Activated CD8-positive, alpha-beta T cell treated with anti-CD3 and anti-CD28 coated beads for 36 hours (primary cell): ENCODE data around the gene OR13F1. TPM values are rescaled to one million over a fixed set of nuclear protein-coding genes. Genes with fewer than 3 reads are reported as not detected.

ENCODE experiments used
- ATAC-seq: fragments of 200-7000 bp; cut with Tn5 transposase; one replicate; pipeline ENCODE4 v1.10.0; 2021; ENCODE audit warnings: mild to moderate bottlenecking, moderate library complexity
- CTCF ChIA-PET: fragments of 350-600 bp; sonication (Branson Sonifier 250); formaldehyde crosslinking; loops from one replicate; lab custom pipeline; 2021; ENCODE audit warnings: antibody characterized with exemption; lab: Charles Lee
- POLR2A ChIA-PET: fragments of 350-600 bp; sonication (Branson Sonifier 250); formaldehyde crosslinking; loops from one replicate; lab custom pipeline; 2021; ENCODE audit warnings: antibody characterized with exemption; lab: Charles Lee
- DNase-seq: peaks from one replicate; pipeline ENCODE4 v3.0.0-alpha.2; 2020
- H3K27ac Mint-ChIP-seq: one replicate; pipeline ENCODE4 v1.8.0; 2021; ENCODE audit warnings: mild to moderate bottlenecking, mixed read lengths
- H3K27me3 Mint-ChIP-seq: one replicate; pipeline ENCODE4 v1.8.0; 2021; ENCODE audit warnings: mixed read lengths
- H3K36me3 Mint-ChIP-seq: one replicate; pipeline ENCODE4 v1.8.0; 2021; ENCODE audit warnings: low read depth, mixed read lengths
- H3K4me1 Mint-ChIP-seq: one replicate; pipeline ENCODE4 v1.8.0; 2021; ENCODE audit warnings: low read depth, mixed read lengths
- H3K4me3 Mint-ChIP-seq: one replicate; pipeline ENCODE4 v1.8.0; 2021; ENCODE audit warnings: mild to moderate bottlenecking, moderate library complexity, mixed read lengths
- H3K9me3 Mint-ChIP-seq: one replicate; pipeline ENCODE4 v1.8.0; 2021; ENCODE audit warnings: mixed read lengths
- intact Hi-C: fragments of 100-400 bp; cut with micrococcal nuclease; formaldehyde crosslinking; loops from one replicate; pipeline ENCODE4 v1.10.0; 2022
- total RNA-seq, 2 experiments: library from RNA; stranded (reverse); gene quantifications; one replicate each; pipeline ENCODE4 v1.2.3, GENCODE V29; 2021
- TF ChIP-seq, protein P1 (sequence below): fragments of 200-600 bp; IDR thresholded peaks from one replicate; pipeline ENCODE4 v1.8.0; 2022; ENCODE audit warnings: antibody characterized with exemption, mild to moderate bottlenecking

The OR13F1 gene
- not detected for total RNA-seq

DNA sequence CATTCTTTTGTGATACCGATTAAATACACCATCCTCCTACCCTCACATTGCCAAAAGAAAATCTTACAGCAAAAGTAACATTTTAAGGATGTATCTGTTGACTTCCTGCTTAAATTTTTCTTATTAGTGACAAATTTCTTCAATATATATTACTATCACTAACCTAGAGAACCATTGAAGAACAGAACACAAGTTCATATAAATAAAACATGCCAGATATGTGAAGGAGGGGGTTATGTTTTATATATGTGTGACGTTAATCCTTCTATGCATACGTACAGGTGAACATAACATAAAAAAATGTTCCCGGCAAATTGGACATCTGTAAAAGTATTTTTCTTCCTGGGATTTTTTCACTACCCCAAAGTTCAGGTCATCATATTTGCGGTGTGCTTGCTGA is at the start of gene OR13F1:
OR13F1 (plus strand) TSS at position 301 of the 400 bp plus-strand sequence; CDS start at position 301, 0 bp downstream.
- Mint-ChIP-seq H3K4me3 (no peak within 1 kb of the TSS), H3K36me3 (no peaks in the 10 kb centered on the region), H3K27ac (no peak within 1 kb of the TSS), H3K4me1 (no peaks in the 10 kb centered on the region), H3K27me3 (no peaks in the 10 kb centered on the region), H3K9me3 (peaks cover 4% of the 10 kb centered on the region)
- ATAC-seq, result no peak
- intact Hi-C loops, result no loop called here
- TF ChIP-seq, protein P1, sequence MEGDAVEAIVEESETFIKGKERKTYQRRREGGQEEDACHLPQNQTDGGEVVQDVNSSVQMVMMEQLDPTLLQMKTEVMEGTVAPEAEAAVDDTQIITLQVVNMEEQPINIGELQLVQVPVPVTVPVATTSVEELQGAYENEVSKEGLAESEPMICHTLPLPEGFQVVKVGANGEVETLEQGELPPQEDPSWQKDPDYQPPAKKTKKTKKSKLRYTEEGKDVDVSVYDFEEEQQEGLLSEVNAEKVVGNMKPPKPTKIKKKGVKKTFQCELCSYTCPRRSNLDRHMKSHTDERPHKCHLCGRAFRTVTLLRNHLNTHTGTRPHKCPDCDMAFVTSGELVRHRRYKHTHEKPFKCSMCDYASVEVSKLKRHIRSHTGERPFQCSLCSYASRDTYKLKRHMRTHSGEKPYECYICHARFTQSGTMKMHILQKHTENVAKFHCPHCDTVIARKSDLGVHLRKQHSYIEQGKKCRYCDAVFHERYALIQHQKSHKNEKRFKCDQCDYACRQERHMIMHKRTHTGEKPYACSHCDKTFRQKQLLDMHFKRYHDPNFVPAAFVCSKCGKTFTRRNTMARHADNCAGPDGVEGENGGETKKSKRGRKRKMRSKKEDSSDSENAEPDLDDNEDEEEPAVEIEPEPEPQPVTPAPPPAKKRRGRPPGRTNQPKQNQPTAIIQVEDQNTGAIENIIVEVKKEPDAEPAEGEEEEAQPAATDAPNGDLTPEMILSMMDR, result no peak
- ChIA-PET POLR2A (no interaction called here), CTCF (no interaction called here)
- DNase-seq, result no peak

DNA sequence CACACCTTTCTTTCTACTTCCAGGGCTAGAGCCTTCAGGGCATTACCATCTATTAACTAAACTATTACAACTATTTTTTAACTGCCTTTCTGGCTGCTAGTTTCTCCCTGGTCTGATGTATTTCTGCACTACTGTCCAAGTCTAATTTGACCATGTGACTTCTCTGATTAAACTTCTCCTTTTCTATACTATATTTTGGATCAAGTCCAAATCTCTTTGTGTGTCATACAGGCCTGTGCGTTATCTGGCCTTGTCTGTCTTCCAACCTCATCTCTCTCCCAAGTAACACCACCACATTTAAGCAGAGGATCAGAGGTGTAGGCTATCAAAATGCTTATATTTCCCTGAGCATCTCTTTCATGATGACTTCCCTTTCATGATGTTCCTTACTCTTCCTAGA is 47.2 kb upstream of the OR13F1 start:
- H3K9me3 Mint-ChIP-seq, result peaks cover 2% of the 10 kb centered on the region
- H3K4me3 Mint-ChIP-seq, result no peak overlapping the region
- no peaks in the 10 kb centered on the region for H3K27me3 Mint-ChIP-seq
- TF ChIP-seq, protein P1, result no peak
- no peak for ATAC-seq
- H3K27ac Mint-ChIP-seq, result no peak overlapping the region
- no peaks in the 10 kb centered on the region for H3K36me3 Mint-ChIP-seq
- ChIA-PET POLR2A (no interaction called here), CTCF (no interaction called here)
- intact Hi-C loops, result no loop called here
- DNase-seq, result no peak
- H3K4me1 Mint-ChIP-seq, result no peaks in the 10 kb centered on the region

DNA sequence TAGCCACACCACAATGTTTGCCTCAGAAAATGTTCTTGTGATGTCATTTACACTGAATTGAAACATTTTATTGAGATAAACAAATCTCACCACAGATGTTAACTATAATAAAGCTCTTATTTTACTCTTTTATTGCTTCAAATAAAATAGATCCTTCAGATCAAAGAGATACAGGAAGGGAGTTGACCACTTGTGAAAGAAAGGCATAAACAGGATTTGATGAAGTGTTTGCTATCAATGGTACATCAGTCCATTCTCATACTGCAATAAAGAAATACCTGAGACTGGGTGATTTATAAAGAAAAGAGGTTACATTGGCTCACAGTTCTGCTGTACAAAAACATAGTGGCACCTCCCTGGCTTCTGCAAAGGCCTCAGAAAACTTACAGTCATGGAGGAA is 40.2 kb upstream of the OR13F1 start:
- DNase-seq (no peak), ATAC-seq (no peak)
- Mint-ChIP-seq H3K9me3 (peaks cover 2% of the 10 kb centered on the region), H3K27me3 (no peaks in the 10 kb centered on the region), H3K36me3 (no peaks in the 10 kb centered on the region), H3K27ac (no peak overlapping the region), H3K4me1 (no peaks in the 10 kb centered on the region), H3K4me3 (no peak overlapping the region)
- intact Hi-C loops, result no loop called here
- TF ChIP-seq, protein P1, result no peak
- POLR2A ChIA-PET, result no interaction called here
- CTCF ChIA-PET, result no interaction called here

DNA sequence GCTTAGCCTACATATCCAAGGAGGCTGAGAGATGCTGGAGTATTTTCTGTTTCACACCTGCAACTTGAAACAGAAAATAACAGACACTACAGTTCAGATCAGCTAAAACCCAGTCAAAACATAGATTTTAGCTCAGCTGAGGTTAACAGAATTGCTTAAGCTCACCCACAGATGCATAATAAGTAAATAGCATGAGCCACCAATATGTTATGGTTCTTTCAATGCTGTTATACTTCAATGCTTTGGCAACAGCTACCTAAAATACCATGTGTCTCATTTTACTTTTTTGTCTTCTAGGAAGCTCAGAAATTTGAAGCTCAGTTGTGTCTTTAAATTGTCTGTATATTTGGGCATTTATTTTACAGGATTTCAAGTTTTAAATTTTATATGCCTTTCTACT is 35.8 kb upstream of the OR13F1 start:
- intact Hi-C loops, result no loop called here
- POLR2A ChIA-PET, result no interaction called here

DNA sequence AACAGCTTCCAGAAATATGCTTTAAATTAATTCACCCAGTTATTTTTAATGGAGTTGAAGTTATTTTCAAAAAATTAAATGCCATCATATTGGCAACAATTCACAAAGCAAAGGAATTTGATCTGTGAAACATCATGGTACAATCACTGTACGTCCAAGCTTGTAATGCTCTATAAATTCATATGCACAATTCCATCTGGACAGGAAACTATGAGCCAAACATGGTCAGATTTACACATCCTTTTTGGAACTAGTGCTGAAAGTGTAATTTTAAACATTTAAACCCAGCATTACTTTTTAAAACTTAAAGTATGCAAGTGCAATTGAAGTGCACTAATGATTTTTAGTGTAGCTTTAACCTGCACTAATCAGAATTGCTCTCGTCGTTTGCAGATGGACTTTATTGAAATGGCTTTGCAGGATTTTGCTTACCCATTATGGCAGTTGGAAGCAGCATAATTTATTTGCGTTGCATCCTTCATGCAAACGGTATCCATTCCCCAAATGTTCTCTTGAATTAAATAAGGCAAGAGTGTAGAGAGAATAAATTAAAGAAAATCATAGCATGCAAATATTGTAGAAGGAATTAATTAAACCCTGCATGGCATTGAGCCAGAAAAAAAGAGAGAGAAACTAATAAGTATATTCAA is 21.0 kb upstream of the OR13F1 start:
- H3K4me3 Mint-ChIP-seq, result no peak overlapping the region
- no peaks in the 10 kb centered on the region for H3K36me3 Mint-ChIP-seq
- TF ChIP-seq, protein P1, result no peak
- DNase-seq (no peak), ATAC-seq (no peak)
- no peaks in the 10 kb centered on the region for H3K4me1 Mint-ChIP-seq
- H3K9me3 Mint-ChIP-seq, result no peaks in the 10 kb centered on the region
- no peak overlapping the region for H3K27ac Mint-ChIP-seq
- peaks cover 1% of the 10 kb centered on the region for H3K27me3 Mint-ChIP-seq
- ChIA-PET POLR2A (no interaction called here), CTCF (no interaction called here)
- intact Hi-C loops, result no loop called here

More for the DNA sequence above, 35.8 kb upstream of the OR13F1 start:
- CTCF ChIA-PET, result no interaction called here
- no peak for ATAC-seq
- Mint-ChIP-seq H3K4me3 (no peak overlapping the region), H3K27ac (no peak overlapping the region), H3K36me3 (no peaks in the 10 kb centered on the region), H3K9me3 (peaks cover 2% of the 10 kb centered on the region), H3K4me1 (no peaks in the 10 kb centered on the region), H3K27me3 (no peaks in the 10 kb centered on the region)
- TF ChIP-seq, protein P1, result no peak
- no peak for DNase-seq
